GM19467 (cell line): ENCODE measurements around the gene WDR41.
"Not testable (repeated sequence)": the region's sequence is repeated elsewhere in the genome, so short reads cannot be mapped to it uniquely, and the experiment has no call there.

Experiments
- ATAC-seq: cut with Tn5 transposase; IDR thresholded peaks from one replicate; pipeline ENCODE4 v1.9.1; 2021; ENCODE audit warnings: mild to moderate bottlenecking, moderate library complexity; ENCODE audit not compliant: unreplicated experiment

The WDR41 gene

GRCh38 chr5:77409870-77410621 is 82.1 kb downstream of the WDR41 start:
- no peak for ATAC-seq

- no peak for ATAC-seq
These were observed 85.0 kb downstream of the WDR41 start for GRCh38 chr5:77407152-77407551.

- ATAC-seq = no peak
These were observed 89.3 kb downstream of the WDR41 start for GRCh38 chr5:77402796-77403195.

GRCh38 chr5:77400645-77401044 is 91.5 kb downstream of the WDR41 start:
- no peak for ATAC-seq

- ATAC-seq = no peak
These were observed 93.2 kb downstream of the WDR41 start for GRCh38 chr5:77398896-77399295.

- no peak for ATAC-seq
These were observed 93.7 kb downstream of the WDR41 start for GRCh38 chr5:77398458-77398857.

- no peak for ATAC-seq
These were observed 94.3 kb downstream of the WDR41 start for GRCh38 chr5:77397686-77398292.

GRCh38 chr5:77396017-77396416 is 96.1 kb downstream of the WDR41 start:
- no peak for ATAC-seq

GRCh38 chr5:77394064-77394715 is 97.9 kb downstream of the WDR41 start:
- ATAC-seq = no peak

GRCh38 chr5:77391240-77391765 is 100.8 kb downstream of the WDR41 start:
- ATAC-seq = no peak

GRCh38 chr5:77390795-77391194 is 101.3 kb downstream of the WDR41 start:
- ATAC-seq = no peak

GRCh38 chr5:77390221-77390620 is 101.9 kb downstream of the WDR41 start:
- ATAC-seq = no peak

- no peak for ATAC-seq
These were observed 102.4 kb downstream of the WDR41 start for GRCh38 chr5:77389746-77390145.

- ATAC-seq = not testable (repeated sequence)
These were observed 105.8 kb downstream of the WDR41 start for GRCh38 chr5:77386340-77386739.

GRCh38 chr5:77383336-77383735 is 108.8 kb downstream of the WDR41 start:
- ATAC-seq = not testable (repeated sequence)
